Cardiac fibroblast (primary cell): ENCODE measurements around the gene CENPX.

Source experiments
- DNase-seq, 2 donors: peaks; one replicate each; pipeline versions ENCODE4 v3.0.0 to v3.0.0-alpha.2; 2010; ENCODE audit warnings: low read depth in 2 of 2
- H3K4me3 ChIP-seq, 2 donors: replicated peaks in 1 of 2; 1 replicate in 1 of 2; 2 replicates in 1 of 2; pipeline ENCODE4 v1.5.1; 2011; ENCODE audit warnings: low read depth in 2 of 2, low read length in 2 of 2, mild to moderate bottlenecking in 2 of 2, moderate library complexity in 1 of 2
- TF ChIP-seq, protein P1 (sequence below): IDR thresholded peaks from one replicate; pipeline ENCODE4 v1.5.1; 2011; ENCODE audit warnings: low read depth, mild to moderate bottlenecking, low read length, inconsistent platforms

Gene CENPX

DNA sequence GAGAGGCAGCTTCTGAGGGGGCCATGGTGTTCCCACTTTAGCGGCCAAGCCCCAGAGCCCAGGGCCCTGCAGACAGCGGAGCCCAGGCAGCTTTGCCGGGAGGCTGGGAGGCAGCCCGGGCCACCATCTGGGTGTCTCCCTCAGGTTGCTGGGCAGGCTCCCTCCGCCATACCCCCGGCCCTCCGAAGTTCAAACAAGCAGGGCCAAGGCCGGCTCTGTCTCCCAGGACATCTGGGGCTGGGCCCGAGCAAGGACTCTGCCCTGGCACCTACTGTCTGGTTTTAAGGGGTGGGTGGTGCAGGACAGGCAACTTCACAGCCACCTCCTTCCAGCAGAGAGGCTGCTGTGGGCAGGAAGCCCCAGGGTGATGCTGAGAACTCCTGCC is 40.3 kb upstream of the CENPX start:
- TF ChIP-seq, protein P1, sequence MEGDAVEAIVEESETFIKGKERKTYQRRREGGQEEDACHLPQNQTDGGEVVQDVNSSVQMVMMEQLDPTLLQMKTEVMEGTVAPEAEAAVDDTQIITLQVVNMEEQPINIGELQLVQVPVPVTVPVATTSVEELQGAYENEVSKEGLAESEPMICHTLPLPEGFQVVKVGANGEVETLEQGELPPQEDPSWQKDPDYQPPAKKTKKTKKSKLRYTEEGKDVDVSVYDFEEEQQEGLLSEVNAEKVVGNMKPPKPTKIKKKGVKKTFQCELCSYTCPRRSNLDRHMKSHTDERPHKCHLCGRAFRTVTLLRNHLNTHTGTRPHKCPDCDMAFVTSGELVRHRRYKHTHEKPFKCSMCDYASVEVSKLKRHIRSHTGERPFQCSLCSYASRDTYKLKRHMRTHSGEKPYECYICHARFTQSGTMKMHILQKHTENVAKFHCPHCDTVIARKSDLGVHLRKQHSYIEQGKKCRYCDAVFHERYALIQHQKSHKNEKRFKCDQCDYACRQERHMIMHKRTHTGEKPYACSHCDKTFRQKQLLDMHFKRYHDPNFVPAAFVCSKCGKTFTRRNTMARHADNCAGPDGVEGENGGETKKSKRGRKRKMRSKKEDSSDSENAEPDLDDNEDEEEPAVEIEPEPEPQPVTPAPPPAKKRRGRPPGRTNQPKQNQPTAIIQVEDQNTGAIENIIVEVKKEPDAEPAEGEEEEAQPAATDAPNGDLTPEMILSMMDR = no peak
- no peak for DNase-seq
- no peak overlapping the region for H3K4me3 ChIP-seq

DNA sequence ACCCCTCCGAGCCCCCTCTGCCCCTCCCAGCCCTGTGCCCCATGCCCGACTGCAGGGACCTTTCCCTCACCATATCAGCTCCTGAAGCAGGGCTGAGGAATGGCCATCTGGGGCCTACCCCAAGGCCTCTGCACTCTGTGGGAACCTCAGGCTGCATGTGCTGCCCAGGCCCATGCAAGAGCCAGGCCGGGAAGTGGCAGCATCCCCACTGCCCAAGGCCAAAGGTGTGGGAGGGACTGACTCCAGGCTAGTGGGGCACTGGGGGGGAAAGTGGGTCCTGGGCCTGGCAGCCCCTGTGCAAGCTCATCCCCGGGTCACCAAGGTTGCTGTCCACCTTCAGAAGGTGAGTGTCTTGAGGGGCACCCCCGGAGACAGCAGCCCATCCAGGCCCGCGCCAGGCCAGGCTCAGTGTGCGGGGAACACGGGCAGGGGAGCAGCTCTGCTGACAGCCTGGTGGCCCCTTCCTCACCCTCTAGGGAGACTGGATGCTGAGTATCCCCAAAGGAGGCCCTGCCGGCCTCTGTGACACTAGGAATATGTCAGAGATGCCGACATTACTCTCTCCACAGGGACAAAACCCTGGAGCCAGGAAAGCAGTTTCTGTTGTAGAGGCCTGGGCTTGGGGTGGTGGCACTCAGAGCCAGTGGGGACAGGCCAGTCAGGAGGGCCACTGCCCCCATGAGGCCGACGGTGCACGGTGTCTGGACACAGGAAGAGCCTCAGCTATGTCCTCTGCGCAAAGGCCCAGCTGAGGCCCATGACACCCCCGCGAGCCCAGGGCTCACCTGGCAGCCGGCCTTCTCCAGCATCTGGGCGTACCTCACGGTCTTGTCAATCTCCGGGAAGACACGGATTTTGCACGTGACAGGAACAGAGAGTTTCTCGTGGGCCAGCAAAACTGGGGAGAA is 39.7 kb upstream of the CENPX start:
- no peak overlapping the region for H3K4me3 ChIP-seq
- no peak for DNase-seq
- TF ChIP-seq, protein P1 = no peak

DNA sequence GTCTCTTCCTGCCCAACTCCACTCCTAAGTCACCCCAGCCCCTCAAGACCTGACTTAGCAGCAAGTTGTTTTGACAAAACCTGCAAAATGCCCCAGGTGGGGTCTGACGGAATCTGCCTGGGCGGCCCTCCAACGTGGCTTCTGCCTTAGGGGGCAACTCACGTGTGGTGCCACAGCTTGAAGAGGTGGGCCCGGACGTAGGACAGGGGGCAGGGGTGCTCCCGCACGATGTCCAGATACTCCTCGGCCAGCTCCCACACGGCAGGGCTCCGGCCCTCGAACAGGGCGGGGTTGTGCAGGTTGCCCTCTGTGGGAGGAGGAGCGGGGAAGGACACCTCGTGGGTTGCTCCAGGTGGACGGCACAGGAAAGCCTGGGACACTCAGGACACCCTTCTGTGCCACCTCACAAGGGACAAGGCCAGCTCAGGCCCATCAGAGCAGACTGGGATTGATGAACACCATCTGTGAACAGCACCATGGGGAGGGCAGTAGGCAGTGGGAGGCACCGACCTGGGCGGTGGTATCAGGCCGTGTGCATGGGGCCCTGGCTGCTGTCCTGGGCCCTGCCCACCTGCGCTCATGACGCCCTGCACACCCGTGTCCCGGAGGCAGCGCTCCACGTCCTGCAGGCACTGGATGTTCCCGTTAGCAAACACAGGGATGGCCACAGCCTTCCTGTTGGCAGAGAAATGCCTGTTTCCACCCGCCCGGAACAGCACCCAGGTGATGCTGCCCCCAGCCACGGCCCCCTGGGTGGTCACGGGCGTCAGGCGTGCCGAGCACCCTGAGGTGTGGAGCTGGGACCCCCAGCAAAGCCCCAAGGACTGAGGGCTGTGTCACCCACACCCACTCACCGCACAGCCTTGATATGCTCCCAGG is 38.6 kb upstream of the CENPX start:
- DNase-seq = no peak
- TF ChIP-seq, protein P1 = no peak
- no peak overlapping the region for H3K4me3 ChIP-seq

DNA sequence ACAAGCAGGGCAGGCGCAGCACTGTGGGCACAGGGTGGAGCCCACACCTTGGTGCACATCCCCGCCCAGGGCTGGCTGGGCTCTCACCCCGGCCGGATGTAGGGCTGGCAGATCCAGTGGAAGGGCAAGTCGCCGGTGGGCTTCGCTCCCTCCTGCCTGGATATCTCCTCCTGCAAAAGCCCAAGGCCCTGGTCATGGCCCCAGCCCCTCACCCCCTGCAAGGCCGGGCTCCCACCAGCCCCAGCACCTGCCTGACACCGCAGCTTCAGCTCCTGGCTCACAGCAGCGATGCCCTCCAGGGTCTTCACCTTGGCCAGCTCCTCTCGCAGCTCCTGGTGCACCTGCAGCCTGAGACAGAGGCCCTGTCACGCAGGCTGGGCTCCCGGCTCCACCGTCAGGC is 37.9 kb upstream of the CENPX start:
- no peak for DNase-seq
- TF ChIP-seq, protein P1 = no peak
- H3K4me3 ChIP-seq = no peak overlapping the region

DNA sequence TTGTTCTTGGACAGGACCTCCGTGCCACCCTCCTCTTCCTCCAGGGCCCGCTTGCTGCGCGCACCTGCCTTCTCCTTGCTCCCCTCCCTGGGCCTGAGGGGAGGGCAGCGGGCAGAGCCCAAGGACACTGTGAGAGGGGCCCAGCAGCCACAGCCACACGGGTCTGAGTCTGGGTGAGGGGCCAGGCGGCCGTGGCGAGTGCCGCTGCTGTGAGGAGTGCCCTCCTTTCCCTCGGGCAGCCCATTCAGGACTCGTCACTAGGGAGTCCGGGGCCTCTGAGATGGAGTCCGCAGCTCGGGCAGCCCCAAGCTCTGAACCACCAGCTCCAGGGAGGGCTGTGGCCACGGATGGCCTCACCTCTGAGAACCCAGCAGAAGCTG is 37.3 kb upstream of the CENPX start:
- H3K4me3 ChIP-seq = no peak overlapping the region
- no peak for DNase-seq
- TF ChIP-seq, protein P1 = no peak

DNA sequence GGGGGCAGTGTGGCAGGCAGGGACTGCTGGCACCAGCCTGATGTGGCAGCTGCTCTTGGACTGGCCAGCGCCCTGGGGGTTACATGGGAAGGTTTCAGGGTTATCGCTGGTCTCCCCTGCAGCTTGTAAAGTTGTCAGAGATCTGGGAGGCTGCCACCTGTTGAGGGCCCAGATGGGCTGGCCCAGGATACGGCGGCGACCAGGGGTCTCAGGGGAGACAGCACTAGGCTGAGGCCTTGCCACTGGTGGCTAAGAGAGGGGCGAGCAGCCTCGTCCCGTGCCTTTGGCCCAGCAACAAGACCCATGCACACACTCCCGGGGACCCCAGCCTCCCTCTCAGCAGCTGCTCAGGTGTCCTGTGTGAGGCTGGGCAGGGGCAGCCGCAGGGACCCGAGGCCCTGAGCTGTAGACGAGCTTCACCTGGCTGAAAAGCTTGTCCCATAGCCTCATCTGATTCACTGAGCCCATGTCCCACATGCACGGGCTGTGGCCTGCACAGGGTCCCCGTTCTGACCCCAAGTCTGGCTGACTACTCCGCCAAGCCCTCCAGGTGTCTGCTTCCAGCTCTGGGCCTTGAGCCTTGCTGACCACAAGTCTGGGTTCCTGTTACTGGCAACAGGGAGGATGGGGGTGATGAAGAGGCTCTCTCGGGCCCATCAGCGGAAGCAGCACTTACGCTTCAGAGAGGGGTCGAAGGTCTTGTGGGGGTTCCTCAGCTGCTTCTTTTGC is 36.8 kb upstream of the CENPX start:
- TF ChIP-seq, protein P1 = no peak
- DNase-seq = no peak
- H3K4me3 ChIP-seq = no peak overlapping the region
